ENCODE results near the gene SLC2A6. TPM values are rescaled to one million over a fixed set of nuclear protein-coding genes. Genes with fewer than 3 reads are reported as not detected.

Gene SLC2A6
- total and polyA plus RNA-seq, 10 of the 15 experiments (the other 5 are each of a cell fraction or from before 2014, with no cell fraction given), result 1.1 to 37.9 (median 18.3) TPM

DNA sequence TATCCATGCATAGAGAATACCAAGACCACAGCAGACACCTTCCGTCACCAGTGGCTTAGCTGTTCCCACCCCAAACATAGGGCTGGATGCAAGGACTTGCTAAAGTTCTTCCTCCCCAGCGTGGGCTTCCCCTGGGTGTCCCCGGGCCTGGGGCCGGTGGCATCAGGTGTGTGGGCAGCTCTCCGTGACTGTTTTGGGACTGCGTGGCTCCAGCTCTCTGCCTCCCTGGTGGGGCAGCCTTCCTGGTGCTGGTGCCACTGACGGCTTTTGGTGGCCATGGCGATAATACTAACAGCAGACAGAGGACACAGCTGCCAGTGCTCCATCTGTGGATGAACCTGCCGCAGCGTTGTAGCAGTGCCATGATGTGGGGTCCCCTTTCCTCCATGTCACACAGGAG, 14.3 kb downstream of the SLC2A6 start:
- CTCF ChIA-PET, result no interaction called here

More for the DNA sequence above, 14.3 kb downstream of the SLC2A6 start:
- ChIA-PET RAD21 (ENCODE audit: unreplicated experiment) (no interaction called here), SMC1A (ENCODE audit: uncharacterized antibody, unreplicated experiment) (no interaction called here), POLR2A (no interaction called here)
- ATAC-seq (no peak), FAIRE-seq (no peak), DNase-seq (ENCODE audit: low read depth, low spot score) (no peak)
- H3K27me3 ChIP-seq (replicated peaks in 1 of 2; ENCODE audit: control insufficient read depth in 2 of 2, insufficient read depth in 2 of 2, low read length in 1 of 2), result no peaks in the 10 kb centered on the region; a peak in 1 of 4 replicates
- TF ChIP-seq, protein P1, sequence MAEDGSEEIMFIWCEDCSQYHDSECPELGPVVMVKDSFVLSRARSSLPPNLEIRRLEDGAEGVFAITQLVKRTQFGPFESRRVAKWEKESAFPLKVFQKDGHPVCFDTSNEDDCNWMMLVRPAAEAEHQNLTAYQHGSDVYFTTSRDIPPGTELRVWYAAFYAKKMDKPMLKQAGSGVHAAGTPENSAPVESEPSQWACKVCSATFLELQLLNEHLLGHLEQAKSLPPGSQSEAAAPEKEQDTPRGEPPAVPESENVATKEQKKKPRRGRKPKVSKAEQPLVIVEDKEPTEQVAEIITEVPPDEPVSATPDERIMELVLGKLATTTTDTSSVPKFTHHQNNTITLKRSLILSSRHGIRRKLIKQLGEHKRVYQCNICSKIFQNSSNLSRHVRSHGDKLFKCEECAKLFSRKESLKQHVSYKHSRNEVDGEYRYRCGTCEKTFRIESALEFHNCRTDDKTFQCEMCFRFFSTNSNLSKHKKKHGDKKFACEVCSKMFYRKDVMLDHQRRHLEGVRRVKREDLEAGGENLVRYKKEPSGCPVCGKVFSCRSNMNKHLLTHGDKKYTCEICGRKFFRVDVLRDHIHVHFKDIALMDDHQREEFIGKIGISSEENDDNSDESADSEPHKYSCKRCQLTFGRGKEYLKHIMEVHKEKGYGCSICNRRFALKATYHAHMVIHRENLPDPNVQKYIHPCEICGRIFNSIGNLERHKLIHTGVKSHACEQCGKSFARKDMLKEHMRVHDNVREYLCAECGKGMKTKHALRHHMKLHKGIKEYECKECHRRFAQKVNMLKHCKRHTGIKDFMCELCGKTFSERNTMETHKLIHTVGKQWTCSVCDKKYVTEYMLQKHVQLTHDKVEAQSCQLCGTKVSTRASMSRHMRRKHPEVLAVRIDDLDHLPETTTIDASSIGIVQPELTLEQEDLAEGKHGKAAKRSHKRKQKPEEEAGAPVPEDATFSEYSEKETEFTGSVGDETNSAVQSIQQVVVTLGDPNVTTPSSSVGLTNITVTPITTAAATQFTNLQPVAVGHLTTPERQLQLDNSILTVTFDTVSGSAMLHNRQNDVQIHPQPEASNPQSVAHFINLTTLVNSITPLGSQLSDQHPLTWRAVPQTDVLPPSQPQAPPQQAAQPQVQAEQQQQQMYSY (CRISPR knock-in tag; IDR thresholded peaks at IDR 0.05), result no peak
- TF ChIP-seq NFXL1 (IDR thresholded peaks at IDR 0.05; ENCODE audit: borderline replicate concordance) (no peak), PAX8 (IDR thresholded peaks at IDR 0.05) (no peak), NR2C1 (IDR thresholded peaks at IDR 0.05) (no peak), SREBF2 (IDR thresholded peaks at IDR 0.05; ENCODE audit: low read length) (no peak), KLF5 (IDR thresholded peaks at IDR 0.05; ENCODE audit: partially characterized antibody) (no peak), EED (IDR thresholded peaks at IDR 0.05; ENCODE audit: low read depth) (no peak)
- TF ChIP-seq, protein P2, sequence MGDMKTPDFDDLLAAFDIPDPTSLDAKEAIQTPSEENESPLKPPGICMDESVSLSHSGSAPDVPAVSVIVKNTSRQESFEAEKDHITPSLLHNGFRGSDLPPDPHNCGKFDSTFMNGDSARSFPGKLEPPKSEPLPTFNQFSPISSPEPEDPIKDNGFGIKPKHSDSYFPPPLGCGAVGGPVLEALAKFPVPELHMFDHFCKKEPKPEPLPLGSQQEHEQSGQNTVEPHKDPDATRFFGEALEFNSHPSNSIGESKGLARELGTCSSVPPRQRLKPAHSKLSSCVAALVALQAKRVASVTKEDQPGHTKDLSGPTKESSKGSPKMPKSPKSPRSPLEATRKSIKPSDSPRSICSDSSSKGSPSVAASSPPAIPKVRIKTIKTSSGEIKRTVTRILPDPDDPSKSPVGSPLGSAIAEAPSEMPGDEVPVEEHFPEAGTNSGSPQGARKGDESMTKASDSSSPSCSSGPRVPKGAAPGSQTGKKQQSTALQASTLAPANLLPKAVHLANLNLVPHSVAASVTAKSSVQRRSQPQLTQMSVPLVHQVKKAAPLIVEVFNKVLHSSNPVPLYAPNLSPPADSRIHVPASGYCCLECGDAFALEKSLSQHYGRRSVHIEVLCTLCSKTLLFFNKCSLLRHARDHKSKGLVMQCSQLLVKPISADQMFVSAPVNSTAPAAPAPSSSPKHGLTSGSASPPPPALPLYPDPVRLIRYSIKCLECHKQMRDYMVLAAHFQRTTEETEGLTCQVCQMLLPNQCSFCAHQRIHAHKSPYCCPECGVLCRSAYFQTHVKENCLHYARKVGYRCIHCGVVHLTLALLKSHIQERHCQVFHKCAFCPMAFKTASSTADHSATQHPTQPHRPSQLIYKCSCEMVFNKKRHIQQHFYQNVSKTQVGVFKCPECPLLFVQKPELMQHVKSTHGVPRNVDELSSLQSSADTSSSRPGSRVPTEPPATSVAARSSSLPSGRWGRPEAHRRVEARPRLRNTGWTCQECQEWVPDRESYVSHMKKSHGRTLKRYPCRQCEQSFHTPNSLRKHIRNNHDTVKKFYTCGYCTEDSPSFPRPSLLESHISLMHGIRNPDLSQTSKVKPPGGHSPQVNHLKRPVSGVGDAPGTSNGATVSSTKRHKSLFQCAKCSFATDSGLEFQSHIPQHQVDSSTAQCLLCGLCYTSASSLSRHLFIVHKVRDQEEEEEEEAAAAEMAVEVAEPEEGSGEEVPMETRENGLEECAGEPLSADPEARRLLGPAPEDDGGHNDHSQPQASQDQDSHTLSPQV (IDR thresholded peaks at IDR 0.05), result no peak
- TF ChIP-seq, protein P3, sequence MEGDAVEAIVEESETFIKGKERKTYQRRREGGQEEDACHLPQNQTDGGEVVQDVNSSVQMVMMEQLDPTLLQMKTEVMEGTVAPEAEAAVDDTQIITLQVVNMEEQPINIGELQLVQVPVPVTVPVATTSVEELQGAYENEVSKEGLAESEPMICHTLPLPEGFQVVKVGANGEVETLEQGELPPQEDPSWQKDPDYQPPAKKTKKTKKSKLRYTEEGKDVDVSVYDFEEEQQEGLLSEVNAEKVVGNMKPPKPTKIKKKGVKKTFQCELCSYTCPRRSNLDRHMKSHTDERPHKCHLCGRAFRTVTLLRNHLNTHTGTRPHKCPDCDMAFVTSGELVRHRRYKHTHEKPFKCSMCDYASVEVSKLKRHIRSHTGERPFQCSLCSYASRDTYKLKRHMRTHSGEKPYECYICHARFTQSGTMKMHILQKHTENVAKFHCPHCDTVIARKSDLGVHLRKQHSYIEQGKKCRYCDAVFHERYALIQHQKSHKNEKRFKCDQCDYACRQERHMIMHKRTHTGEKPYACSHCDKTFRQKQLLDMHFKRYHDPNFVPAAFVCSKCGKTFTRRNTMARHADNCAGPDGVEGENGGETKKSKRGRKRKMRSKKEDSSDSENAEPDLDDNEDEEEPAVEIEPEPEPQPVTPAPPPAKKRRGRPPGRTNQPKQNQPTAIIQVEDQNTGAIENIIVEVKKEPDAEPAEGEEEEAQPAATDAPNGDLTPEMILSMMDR (IDR thresholded peaks at IDR 0.05 in 2 of 3, conservative IDR thresholded peaks at IDR 0.05 in 1 of 3; ENCODE audit: control insufficient read depth in 2 of 3, extremely low read depth in 1 of 3, insufficient read depth in 1 of 3, low read depth in 3 of 3, low read length in 3 of 3), result no peak
- no peaks in the 10 kb centered on the region for H3K9me3 ChIP-seq (replicated peaks; ENCODE audit: control insufficient read depth, insufficient read depth, low read length)
- H4K20me1 ChIP-seq (ENCODE audit: control insufficient read depth, insufficient read depth), result no peaks in the 10 kb centered on the region
- H3K9ac ChIP-seq (ENCODE audit: control insufficient read depth, insufficient read depth, low read length), result no peak overlapping the region
- in situ Hi-C loops (cut with MboI), result no loop called here
- H3K4me1 ChIP-seq (ENCODE audit: control insufficient read depth, insufficient read depth, low read length), result peaks cover 9% of the 10 kb centered on the region
- WGBS (ENCODE audit: insufficient coverage, insufficient replicate concordance, low lambda C conversion rate, missing lambda C conversion rate), result 20% methylated on average over 10 of the region's 10 CpGs
- H3K79me2 ChIP-seq (ENCODE audit: control insufficient read depth, insufficient read depth, low read length), result no peaks in the 10 kb centered on the region
- BruUV-seq (replicated peaks), result no TSS peak
- H3K4me3 ChIP-seq, result no peak overlapping the region
- no peak overlapping the region for H2AFZ ChIP-seq (ENCODE audit: control insufficient read depth, low read depth, low read length)
- H3K27ac ChIP-seq (ENCODE audit: control insufficient read depth, insufficient read depth), result no peak overlapping the region
- intact Hi-C loops (cut with micrococcal nuclease; ENCODE audit: unreplicated experiment), result no loop called here
- no peaks in the 10 kb centered on the region for H3K36me3 ChIP-seq (ENCODE audit: control insufficient read depth in 2 of 2, insufficient read depth in 2 of 2, low read length in 1 of 2)
- no peak overlapping the region for H3K4me2 ChIP-seq (ENCODE audit: control insufficient read depth, insufficient read depth)
